Amniotic epithelial cell (primary cell): ENCODE measurements around the gene SLC16A5.
"Not testable (repeated sequence)": the region's sequence is repeated elsewhere in the genome, so short reads cannot be mapped to it uniquely, and the experiment has no call there.

Experiments
- DNase-seq: peaks from one replicate; pipeline ENCODE4 v3.0.0-alpha.2; 2010; ENCODE audit warnings: low read depth

The SLC16A5 gene

GRCh38 chr17:75087558-75088453 is at the start of gene SLC16A5:
SLC16A5 (plus strand) TSS chr17:75087954; CDS start chr17:75093637, 5,683 bp downstream.
- DNase-seq: peak; percentile 88

- DNase-seq: no peak
Observed at GRCh38 chr17:75039238-75039637, 48.5 kb upstream of the SLC16A5 start.

- DNase-seq: no peak
Observed at GRCh38 chr17:75041656-75042280, 46.0 kb upstream of the SLC16A5 start.

GRCh38 chr17:75043789-75044188 is 44.0 kb upstream of the SLC16A5 start:
- not testable (repeated sequence) for DNase-seq

GRCh38 chr17:75044716-75045115 is 43.0 kb upstream of the SLC16A5 start:
- no peak for DNase-seq

- not testable (repeated sequence) for DNase-seq
Observed at GRCh38 chr17:75045946-75046406, 41.8 kb upstream of the SLC16A5 start.

GRCh38 chr17:75046407-75047289 is 41.1 kb upstream of the SLC16A5 start, which contains the start of the genes ATP5PD and KCTD2:
ATP5PD (minus strand) TSS chr17:75046969; CDS start chr17:75042650, 4,319 bp downstream.
KCTD2 (plus strand) TSS chr17:75047225; CDS start chr17:75047251, 26 bp downstream.
- DNase-seq: peak; percentile 97

GRCh38 chr17:75047398-75048098 is 40.2 kb upstream of the SLC16A5 start:
- DNase-seq: no peak

- DNase-seq: peak; percentile 86
Observed at GRCh38 chr17:75048249-75048878, 39.4 kb upstream of the SLC16A5 start.

- no peak for DNase-seq
Observed at GRCh38 chr17:75049057-75049456, 38.7 kb upstream of the SLC16A5 start.

GRCh38 chr17:75049706-75050105 is 38.0 kb upstream of the SLC16A5 start:
- DNase-seq: no peak

GRCh38 chr17:75051941-75052340 is 35.8 kb upstream of the SLC16A5 start:
- no peak for DNase-seq

- peak; percentile 82 for DNase-seq
Observed at GRCh38 chr17:75059369-75060345, 28.1 kb upstream of the SLC16A5 start.

GRCh38 chr17:75060434-75061054 is 27.2 kb upstream of the SLC16A5 start:
- DNase-seq: no peak

- no peak for DNase-seq
Observed at GRCh38 chr17:75061055-75061438, 26.7 kb upstream of the SLC16A5 start.

- no peak for DNase-seq
Observed at GRCh38 chr17:75061618-75062017, 26.1 kb upstream of the SLC16A5 start.

- DNase-seq: no peak
Observed at GRCh38 chr17:75063201-75063600, 24.6 kb upstream of the SLC16A5 start.

GRCh38 chr17:75063626-75064025 is 24.1 kb upstream of the SLC16A5 start:
- no peak for DNase-seq

GRCh38 chr17:75064040-75064439 is 23.7 kb upstream of the SLC16A5 start:
- no peak for DNase-seq
